Medulla oblongata (tissue), 1 donor: ENCODE data around the gene SMC1B.

Experiments
- DNase-seq: peaks from one replicate; pipeline ENCODE4 v3.0.0-alpha.2; 2015; ENCODE audit errors: extremely low spot score

SMC1B gene

DNA sequence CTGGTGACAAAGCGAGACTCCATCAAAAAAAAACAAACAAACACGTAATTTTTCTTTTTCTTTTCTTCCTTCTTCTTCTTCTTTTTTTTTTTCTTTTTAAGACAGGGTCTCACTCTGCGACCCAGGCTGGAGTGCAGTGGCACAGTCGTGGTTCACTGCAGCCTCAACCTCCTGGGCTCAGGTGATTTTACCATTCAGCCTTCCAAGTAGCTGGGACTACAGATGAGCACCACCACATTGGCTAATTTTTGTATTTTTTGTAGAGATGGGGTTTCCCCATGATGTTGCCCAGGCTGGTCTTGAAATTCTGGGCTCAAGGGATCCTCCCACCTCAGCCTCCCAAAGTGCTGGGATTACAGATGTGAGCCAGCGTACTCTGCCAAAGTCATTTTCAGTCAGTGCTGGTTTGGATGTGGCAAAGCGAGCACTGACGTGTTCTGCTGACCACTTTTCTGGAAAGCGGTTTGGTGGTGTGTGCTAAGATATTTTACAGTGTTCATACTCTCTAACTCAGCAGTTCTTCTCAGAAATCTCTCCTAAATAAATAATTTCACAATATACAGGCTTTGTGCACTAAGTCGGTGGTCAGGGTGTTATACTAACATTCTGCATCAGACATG, 92.9 kb downstream of the SMC1B start:
- no peak for DNase-seq

DNA sequence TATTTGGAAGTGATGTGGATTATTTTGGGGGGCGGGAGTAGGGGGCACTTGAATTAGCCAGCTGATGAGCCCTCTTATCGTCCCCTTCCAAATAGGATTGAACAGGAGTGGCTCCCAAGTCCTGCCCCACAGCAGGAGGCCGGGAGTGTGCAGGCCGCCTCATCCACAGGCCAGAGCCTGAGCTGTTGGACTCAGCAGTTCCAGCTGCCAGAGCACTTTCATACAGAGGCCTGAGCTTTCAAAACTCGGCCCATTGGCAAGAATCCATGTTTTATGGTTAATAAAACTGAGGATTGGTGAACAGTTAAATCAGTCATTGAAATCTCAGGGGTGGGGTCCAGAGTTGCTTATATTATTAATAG, 94.1 kb downstream of the SMC1B start:
- peak; percentile 19 for DNase-seq

DNA sequence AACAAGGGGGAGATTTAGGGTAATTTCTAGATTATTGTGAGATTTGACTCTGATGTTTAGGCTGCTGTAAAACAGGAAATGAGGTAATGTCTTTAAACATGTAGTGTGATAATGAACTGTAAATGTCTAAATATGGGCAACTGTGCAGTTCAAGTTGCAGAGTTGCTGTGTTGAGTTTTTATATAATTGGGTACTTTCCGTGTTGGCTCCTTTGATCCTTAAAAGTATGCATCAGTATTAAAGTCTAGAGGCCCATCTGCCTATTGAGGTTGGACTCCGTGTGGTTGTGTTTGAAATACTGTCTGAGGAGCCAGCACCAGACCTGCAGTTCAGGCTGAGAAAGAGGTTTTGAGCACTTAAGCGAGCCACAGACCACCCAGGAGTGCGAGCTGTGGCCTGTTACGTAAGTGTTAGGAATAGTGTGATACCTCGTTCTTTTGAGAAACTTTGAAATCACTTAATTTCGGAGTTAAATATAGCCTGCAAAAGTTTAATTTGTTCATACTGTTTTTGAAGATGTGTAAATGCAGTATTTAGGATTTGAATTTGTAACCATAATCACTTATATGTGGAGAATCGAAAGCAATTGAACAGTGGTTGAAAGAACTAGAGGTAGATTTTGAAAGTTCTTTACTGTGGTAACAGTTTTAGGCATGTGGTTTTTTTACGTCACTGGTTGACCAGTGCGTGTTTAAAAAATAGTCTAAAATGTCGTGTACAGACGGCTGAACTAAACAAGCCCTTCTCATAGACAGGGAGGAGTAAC, 94.7 kb downstream of the SMC1B start:
- DNase-seq: no peak

DNA sequence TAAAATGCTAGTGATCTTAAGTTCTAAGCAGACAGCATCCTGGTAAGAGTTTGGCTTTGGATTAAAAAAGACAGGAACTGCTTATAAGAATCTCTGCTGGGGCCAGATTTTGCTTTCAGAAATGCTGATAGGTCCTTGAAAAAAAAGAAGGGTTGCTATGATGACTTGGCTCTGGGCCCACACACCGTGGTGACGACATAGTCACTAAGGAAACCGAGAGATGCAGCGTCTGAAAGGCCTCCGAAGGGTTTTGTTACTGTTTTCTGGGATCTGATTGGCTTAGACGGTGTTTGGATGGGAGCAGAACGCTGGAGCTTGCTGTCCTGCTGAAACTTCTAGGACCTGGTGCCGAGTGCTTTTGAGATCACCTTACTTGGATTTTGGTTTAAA, 95.2 kb downstream of the SMC1B start:
- peak; percentile 81 for DNase-seq

DNA sequence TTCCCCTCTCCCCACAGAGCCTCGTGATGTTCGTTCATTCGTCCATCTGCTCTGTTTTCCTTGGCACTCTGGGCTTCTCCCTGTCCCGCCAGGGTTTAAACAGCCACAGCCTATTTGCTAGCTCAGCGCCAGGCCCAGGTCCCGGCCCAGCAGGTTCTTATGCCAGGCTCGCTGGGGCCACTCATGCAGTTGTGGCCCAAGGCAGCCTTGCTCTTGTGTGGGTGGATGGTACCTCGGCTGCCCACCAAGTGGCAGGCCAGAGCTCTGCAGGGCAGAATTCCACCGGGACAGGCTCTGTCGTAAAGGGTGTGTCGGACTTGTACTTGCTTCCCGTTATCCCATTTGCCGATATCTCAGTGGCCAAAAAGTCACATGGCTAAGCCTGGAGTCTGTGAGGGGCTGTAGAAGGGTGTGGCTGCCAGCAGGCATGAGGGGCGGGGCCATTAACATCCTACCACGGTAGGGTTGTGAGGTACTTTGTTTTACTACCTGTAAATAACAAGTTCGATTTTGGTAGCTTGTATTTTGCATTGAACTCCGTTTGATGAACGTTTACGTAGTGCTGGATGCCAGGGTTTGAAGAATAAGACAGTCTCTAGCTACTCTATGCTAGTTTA, 95.7 kb downstream of the SMC1B start:
- peak; percentile 73 for DNase-seq

DNA sequence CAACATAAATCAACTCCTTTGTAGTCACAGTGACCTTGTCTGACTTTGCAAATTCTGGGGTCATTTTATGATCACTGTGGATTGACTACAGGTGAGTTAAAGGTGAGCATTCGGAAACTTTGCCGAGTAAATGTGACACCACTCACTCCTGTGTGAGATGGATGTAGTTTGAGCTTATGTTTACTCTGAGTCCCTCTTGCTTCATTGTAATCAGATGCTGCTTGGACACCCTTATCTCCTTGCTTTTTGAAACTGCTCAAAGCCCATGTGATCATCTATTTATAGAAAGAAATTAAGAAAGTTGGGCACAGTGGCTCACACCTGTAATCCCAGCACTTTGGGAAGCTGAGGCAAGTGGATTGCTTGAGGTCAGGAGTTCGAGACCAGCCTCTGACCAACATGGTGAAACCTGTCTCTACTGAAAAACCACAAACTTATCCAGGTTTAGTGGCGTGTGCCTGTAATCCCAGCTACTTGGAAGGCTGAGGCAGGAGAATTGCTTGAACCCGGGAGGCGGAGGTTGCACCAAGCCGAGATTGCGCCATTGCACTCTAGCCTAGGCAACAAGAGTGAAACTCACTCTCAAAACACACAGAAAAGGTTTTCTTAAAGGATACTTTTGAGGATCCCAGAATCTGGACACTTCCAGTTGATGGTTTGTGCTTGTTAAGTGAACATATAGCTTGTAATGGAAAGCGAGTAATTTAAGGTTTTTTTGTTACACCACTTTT, 96.4 kb downstream of the SMC1B start:
- no peak for DNase-seq

DNA sequence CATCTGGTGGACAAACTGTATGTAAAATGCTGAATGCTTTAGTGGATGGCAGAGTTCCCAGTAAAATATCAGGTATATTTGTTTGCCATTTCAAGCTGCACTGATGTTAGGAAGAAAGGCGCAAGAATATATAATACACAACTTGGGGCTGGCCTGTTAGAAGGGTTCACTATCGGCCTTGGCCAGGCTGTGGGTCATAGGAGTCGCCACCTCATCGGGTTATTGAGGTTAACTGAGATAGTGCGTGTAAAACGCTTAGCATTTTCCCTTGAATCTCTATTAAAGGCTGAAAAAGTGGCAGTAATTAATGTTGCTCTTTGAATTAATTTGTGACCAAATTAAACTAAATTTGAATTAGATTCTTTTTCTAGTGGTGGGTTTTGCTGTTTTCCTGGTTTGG, 98.6 kb downstream of the SMC1B start:
- DNase-seq: no peak

DNA sequence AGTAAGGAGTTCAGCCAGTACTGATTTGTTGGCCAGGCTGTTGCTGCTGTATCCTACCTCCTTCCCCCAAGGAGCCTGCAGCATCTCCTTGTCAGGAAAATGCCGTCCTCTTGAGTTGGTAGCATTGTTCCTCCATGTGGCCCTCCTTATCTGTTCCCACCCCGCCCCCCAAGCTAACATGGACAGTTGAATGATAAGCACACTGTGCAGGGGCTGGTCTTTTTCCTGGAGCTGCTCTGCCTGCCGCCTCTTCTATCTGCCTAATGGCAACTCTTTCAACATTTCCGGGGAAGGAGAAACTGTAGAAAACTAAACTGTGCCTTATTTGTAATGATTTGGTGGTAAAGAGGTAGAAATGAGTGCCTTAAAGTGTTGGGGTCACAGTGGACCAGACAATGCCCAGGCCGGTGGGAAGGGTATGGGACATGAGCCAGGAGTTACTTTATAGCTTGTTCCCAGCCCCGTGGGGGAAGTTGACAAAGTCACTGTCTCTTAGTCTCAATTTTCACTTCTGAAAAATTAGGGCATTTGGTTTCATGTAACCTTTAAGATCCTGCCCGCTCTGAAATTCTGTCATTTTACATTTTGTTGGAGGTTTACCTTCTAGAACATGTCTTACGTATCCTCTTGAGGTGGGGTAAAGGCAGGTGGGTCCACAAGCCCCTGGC, 99.2 kb downstream of the SMC1B start:
- no peak for DNase-seq

DNA sequence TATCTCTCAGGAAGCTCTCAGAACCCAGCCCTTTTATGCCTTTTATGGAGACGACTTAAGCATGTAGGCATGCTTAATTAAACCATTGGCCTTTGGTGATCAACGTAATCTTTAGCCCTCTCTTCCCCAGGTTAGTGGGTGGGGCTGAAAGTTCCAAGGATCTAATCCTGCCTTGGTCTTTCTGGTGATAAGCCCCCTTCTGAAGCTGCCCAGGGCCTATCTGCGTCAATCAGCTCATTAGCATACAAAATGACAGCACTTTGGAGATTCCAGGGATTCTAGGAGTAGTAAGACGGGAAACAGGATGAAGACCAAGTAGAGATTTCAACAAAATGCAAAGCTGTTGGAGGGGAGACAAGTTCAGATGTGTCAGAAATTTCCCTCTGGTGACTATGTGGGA, 100.5 kb downstream of the SMC1B start:
- DNase-seq: no peak

DNA sequence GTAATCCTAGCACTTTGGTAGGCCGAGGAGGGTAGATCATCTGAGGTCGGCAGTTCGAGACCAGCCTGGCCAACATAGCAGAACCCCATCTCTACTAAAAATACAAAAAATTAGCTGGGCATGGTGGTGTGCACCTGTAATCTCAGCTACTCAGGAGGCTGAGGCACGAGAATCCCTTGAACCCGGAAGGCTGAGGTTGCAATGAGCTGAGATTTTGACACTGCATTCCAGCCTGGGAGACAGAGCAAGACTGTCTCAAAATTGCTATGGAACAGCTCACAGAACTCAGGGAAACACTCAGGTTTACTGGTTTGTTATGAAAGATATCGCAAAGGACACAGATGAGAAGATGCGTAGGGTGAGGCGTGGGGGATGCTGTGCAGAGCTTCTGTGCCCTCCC, 101.0 kb downstream of the SMC1B start:
- DNase-seq: no peak

DNA sequence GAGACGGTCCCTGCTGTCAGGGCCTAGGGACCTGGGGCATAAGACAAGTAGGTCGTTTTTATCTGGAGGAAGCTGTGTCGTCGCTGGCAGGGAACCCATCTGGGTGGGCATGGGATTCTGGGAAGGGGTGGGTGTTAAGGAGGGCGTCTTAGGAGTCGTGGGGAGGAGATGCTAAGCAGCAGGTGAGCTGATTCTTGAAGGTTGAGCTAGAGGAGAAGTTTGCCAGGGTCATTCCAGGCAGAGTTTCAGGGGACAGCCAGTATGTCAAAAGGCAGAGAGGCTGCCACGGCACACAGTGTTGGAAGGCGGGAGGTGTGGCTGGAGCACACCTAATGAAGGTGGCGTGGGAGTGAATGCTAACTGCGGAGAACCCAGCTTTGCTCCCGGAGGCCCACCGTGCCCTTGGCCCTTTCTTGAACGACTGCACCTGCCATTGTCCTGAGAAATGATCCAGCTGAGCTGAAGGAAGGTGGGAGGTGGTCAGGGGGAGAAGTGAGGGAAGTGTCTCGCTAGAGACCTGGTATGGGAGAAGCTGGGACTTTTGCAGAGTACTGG, 102.3 kb downstream of the SMC1B start:
- no peak for DNase-seq

DNA sequence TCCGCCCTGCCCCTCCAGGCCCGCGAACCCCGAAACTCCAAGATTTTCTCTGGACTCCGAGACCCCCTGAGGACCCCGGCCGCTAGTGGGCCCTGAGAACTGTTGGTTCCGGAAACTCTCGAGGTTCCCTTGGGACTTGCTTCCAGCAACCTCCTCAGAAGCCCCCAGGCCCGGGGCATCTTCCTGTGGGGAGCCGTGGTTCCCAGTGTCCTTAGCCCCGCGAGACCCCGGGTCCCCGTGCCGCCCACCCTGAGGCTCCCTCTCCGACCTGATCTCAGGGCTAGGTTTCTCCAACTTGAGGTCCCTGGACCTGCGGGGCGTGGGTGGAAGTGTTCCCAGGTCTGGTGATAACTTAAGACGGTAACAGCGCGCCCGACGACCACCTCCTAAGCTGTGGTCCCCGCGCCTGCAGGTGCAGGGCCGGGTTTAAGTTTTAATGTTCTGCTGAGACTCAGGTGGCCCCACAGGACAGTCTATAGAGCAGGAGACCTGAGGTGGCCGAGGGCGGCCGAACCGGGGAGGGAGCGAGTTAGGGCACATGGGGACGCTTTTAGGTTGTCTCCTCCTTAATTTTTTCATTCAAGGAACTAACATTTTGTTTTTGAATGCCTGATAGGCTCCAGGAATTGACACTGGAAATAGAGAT, 102.9 kb downstream of the SMC1B start:
- DNase-seq: no peak

DNA sequence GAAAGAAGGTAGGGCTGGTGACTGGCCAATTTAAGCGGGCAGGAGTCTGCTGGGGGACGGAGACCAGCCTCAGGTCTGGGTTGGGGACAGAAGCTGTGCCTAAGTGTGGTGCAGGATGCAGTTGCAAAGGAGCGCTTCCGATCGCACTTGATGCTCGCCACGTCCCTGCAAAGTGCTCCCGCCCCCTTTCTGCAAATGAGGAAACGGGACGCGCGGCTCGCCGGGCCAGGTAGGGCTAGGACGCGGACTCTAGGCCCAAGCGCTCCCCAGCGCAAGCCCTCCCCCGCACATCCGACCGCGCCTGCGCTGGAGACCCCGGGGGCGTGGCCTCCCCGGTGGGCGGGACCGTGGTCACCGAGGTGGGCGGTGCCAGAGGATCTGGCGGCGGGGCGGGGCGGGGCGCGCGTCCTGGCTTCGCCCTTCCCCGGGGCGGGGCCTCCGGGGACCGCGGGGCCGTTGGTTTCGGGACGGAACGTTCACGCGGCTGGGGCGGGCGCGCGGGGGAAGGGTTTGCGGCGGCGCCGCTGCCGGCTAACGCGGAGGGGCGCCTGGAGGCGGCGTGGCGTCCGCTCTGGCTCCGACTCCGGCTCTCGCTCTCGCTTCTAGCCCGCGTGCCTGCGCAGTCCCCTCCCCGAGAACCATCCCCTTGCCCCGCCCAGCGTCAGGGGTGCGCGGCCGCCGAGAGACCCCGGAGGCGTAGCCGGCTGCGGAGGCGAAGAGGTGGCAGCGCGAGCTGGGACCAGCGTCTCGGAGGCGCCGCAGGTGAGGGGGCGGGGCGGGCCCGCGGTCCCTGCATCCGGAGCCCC, 103.8 kb downstream of the SMC1B start, which contains the start of gene FAM118A:
TSS of gene FAM118A (plus strand) at position 513 of the 806 bp plus-strand sequence. CDS start 12,446 bp downstream, outside the sequence.
- peak; percentile 95 for DNase-seq

DNA sequence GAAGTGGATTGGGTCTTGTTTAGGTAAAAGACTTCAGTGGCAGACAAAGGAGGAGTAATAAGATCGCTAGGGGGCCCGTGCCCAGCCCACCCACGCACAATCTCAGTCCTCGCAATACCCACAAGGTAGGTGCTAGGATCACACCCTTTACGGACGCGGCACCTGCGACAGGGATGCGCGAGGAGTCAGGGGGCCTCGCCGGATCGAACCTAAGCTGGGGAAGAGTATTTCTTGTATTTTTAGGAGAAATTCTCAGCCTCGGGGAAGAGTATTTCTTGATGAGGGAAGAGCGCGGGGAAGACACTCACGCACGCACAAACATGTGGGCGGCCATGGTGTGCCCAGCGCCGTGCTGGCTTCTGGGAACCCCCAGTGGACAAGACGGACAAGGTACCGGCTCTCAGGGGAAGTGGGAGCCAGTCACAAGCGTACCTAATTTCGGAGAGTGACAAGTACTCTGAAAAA, 104.4 kb downstream of the SMC1B start:
- no peak for DNase-seq

DNA sequence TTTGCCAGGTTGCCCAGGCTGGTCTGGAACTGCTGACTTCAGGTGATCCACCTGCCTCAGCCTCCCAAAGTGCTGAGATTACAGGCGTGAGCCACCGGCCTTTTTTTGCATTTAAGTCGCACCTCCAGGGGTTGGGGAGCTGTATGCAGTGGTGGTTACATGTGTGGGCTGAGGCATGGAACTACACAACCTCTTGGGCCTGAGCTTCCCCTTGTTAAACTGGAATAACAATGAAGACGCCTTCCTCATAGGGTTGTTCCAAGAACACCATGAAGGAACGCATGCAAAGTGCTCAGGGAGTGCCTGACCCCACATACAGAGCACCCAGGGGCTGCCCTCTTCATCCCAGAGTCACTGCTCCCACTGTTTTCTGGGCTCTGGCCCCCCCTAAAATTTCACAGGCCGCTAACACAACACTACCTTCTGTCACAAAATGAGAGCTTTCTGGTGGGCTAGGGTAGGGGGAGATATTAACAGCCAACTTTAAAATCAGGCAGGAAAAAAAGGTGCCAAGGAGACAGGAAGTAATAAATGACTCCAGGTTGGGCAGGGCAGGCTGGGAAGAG, 104.9 kb downstream of the SMC1B start:
- no peak for DNase-seq

DNA sequence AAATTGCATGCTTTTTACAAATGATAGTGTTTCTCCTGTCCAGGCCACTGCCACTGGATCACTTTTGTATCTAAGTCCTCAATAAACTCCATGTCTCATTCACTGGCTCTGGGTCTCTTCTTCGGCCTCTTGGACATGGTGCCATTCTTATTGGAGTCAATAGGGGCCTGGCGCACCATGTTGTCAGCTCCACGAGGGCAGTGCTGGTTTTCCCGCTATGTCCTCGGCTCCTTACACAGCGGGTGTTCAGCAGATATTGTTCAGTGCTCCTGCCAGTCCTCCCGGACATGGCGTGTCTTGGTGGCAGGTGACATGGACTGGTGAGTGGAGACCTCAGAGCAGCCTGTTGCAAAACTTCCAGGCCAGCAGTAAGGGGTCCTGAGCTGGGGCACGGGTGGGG, 107.3 kb downstream of the SMC1B start:
- no peak for DNase-seq

DNA sequence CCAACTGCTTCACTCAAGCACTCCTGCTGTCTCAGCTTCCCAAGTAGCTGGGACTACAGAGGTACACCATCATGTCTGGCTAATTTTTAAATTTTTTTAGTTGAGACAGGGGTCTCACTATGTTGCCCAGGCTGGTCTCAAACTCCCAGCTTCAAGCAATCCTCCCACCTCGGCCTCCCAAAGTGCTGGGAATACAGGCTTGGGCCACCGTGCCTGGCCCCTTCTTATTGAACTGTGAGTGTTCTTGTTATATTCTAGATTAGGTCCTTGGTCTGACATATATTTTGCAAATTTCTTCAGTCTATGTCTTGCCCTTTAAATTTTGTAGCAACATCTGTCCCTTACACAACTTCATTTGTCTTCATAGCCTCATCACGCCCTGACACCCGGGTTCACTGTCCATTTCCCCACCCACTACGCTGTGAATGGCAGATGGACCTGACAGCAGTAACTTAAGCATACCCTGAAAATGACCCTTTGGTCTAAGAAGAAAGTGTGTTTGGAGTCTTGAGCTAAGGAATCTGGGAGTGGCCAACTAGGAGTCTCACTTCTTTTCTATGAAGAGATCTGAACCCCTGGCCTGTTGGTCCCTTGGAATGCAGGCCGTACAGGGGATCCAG, 107.8 kb downstream of the SMC1B start:
- no peak for DNase-seq

DNA sequence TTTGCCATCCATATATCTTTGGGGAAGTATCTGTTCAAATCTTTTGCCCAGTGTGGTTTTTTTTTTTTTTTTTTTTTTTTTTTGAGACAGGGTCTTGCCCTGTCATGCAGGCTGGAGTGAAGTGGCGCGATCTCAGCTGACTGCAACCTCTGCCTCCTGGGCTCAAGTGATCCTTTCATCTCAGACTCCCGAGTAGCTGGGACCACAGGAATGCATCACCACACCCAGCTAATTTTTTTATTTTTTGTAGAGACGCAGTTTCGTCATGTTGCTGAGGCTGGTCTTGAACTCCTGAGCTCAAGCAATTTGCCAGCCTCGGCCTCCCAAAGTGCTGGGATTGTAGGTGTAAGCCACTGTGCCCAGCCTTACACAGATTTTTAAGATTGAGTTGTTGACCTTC, 108.4 kb downstream of the SMC1B start:
- no peak for DNase-seq

DNA sequence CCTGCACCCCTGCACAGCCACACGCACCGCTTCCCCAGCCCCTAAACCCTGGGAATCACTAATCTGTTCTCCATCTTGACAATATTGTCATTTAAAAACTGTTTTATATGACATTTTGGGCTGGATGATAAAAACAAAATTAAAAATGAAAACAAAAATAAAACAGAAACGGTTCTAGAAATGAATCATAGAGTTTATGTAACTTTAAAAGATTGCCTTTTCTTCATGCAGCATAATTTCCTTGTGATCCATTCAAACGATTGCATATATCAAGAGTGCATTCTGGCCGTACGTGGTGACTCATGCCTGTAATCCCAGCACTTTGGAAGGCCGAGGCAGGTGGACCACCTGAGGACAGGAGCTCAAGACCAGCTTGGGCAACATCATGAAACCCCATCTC, 110.2 kb downstream of the SMC1B start:
- no peak for DNase-seq
